ENCODE data around the gene ANOS1.

- TF ChIP-seq ETV6 (CRISPR knock-in tag; IDR thresholded peaks at IDR 0.05) (no peak), CTCF (IDR thresholded peaks at IDR 0.05) (no peak), JUN (CRISPR knock-in tag; IDR thresholded peaks at IDR 0.05) (no peak), GTF2I (CRISPR knock-in tag; conservative IDR thresholded peaks at IDR 0.05) (no peak), ZNF263 (CRISPR knock-in tag; IDR thresholded peaks at IDR 0.05; ENCODE audit: low read depth) (no peak), E2F4 (CRISPR knock-in tag; IDR thresholded peaks at IDR 0.05; ENCODE audit: borderline replicate concordance, low read depth) (no peak), SMAD3 (CRISPR knock-in tag; IDR thresholded peaks at IDR 0.05; ENCODE audit: borderline replicate concordance) (no peak), USF2 (CRISPR knock-in tag; IDR thresholded peaks at IDR 0.05) (no peak)
Observed at GRCh38 chrX:8629871-8630270, 102.1 kb downstream of the ANOS1 start.
